ENCODE results near the gene DNAI7.

The DNAI7 gene

DNA sequence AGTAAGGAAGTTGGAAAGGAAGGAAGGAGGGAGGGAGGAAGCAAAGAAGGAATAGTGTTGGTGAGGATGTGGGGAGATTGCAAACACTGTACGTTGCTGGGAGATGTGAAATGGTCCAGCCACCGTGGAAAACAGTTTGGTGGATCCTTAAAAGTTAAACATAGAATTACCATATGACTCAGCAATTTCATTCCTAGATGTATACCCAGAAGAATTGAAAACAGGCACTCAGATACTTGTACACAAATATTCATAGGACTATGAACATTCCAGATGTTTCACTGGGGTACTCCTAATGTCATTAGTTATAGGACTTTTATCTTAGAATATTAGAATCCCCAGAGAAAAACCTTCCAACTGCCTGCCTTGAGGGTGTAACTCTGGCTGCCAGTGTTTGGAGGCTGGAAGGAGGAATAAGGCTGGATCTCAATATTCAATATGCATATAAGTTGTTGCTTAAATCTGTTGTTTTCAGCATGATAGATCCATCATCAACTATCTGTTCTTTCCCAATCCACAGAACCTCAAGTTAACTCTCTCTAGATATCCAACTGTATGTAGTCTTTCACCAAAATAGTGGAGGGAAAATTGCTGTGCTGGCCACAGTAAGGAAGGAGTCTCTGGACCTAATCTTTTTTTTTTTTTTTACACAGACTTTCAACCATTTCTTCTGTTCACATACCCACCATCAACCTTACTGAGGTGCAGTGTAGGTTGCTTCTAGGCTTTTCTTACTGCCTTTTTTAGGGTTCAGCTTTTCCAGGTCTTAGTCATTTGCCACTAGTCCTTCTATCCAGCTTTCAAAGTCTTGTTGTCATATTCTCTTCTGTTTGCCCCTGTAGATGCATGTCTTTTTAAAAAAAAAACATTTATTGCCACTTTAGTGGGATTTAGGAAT, 94.5 kb downstream of the DNAI7 start:
- no peak for DNase-seq (ENCODE audit: low spot score)

DNA sequence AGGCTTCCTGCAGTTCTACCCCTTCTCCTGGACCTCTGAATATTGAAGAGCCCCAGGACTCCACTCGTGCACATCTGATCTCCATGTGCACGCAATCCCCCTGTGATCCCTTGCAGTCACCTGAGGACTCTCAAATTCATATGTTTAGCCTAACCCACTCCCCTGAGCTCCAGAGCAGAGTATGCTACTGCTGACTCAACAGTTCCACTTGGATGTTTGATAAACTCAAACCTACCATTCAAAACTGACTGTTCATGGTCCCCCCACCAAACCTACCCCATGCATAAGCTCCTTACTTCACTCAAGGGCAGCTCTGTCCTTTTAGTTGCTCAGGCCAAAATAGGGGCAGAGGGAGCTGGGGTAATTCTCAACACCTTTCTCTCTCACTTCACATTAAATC, 96.0 kb downstream of the DNAI7 start:
- no peak for DNase-seq (ENCODE audit: low spot score)

DNA sequence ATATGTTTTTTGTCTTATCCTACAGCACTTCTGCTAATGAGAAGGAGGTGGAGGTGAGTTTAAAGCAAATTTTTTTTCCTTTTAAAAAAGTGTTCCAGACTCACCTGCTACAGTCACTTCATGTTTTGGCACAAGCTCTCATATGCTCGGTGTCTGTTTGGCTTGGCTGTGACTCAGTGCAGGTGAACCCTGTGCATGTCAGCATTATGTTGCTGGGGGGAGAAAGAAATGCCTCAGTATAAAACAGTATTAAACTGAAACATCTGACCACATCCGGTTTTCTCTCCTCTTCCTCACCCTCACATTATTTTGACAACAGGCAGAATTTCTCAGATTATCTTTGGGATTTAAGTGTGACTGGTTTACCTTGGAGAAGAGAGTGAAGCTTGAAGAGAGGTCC, 105.2 kb downstream of the DNAI7 start:
- DNase-seq (ENCODE audit: low spot score) = no peak

DNA sequence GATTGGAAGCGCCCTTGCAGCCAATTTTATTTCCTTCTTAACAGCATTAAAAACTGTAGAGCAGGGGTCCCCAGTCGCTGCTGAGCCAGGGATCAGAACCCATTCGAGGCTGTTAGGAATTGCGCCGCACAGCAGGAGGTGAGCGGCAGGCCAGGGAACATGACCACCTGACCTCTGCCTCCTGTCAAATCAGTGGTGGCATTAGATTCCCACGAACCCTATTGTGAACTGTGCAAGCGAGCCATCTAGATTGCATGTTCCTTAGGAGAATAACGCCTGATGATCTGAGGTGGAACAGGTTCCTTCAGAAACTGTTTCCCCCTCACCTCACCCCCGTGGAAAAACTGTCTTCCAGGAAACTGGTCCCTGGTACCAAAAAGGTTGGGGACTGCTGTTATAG, 107.4 kb downstream of the DNAI7 start:
- no peak for DNase-seq (ENCODE audit: low spot score)

DNA sequence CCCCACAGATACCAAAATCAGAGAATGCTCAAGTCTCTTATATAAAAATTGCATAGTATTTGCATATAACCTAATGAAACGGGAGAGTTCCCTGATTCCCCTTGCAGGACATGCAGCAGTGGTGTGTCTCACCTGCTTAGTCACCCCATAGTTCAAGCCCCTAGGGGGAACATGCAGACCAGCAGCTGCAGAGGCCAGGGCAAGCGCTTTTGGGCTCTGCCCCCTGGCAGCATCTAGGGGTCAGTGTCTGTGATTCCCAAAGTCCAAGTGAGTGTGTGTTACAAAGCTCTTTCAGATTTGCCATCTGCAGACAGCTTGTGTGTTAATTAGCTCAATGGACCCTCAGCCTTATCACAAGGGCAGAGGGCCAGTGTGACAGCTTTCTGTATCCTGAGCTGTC, 110.1 kb downstream of the DNAI7 start:
- no peak for DNase-seq (ENCODE audit: low spot score)

DNA sequence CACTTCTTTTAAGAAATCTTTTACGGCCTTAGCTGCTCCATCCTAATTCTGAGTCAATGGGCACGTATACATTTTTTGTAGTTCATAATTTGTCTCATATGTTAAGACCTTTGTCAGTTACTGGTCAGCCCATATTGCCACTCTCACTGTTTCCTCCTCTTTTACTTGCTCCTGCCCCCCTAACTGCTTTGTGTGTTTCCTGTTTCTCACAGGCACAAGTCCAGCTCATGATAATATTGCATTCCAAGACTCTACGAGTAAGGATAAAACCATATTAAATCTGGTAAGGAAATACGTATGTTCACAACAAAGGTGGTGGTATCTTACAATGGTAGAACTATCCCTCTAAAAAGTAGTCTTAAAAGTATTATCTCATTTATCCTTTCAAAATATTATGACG, 111.7 kb downstream of the DNAI7 start:
- no peak for DNase-seq (ENCODE audit: low spot score)

DNA sequence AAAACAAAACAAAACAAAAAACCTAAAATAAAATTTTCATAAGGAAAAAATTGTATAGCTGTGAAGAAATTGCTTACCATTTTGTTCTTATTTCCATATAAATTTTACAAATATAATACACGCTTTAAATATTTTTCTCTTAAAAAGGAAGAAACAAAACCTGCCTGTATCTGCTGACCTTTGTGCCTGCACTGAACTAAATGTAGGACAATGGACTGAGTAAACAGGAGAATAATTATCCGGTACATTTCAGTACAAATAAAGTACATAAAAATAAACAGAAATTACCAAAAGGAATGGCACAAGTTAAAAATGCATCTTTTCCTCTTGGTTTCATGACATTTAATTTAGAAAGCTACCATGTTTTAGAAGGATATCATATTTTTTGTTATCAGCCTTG, 112.3 kb downstream of the DNAI7 start:
- DNase-seq (ENCODE audit: low spot score) = no peak

DNA sequence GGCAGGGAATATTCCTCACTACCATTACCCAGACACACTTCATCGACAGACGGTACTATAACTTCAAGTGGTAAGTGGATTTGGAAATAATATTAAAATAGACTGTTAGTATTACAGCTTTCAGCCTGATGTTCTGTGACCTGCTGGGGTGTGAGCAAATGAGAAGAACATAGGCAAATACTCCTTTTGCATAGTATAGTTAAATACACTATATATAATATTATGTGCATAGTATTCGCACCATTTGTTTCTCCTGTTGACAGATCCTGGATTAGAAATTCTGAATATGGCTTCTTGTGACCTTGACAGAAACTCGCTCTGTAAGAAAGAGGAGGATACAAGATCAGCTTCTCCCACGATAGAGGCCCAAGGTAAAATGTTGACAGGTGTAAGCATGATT, 115.6 kb downstream of the DNAI7 start:
- no peak for DNase-seq (ENCODE audit: low spot score)

DNA sequence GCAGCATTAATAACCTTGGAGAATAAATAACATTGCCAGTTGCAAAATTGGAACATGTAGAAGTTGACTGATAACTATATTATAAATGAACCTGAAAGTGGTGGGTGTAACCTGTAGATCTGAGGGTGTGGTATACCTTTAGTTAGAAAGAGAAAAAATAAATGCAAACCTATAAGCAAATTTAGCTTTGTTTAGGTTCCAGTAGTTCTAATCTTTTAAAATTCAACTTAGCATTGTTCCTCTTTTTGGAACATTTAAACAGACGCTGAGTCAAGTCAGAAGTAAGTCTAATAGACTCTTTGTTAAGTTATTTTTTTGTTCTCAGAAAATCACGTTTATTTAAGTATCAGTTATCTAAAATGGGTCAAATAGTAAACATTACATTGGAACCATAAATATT, 120.0 kb downstream of the DNAI7 start:
- no peak for DNase-seq (ENCODE audit: low spot score)

DNA sequence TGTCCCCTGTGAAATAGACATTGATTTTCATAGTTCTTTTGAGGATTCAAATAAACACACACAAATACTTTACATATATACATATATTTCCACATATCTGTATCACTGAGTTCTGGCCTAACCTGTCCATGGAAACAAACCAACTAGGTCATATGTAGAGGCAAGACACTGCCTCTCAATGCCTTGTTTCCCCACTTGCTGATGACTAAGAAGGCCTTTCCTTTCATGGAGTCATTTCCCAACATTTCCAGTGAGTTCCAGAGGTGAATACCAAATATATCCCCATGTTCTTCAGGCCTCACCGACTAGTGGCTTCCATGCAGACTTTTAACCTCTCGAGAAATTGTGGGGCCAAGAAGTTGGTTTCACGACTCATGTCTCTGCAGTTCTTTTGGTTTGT, 120.8 kb downstream of the DNAI7 start:
- no peak for DNase-seq (ENCODE audit: low spot score)

DNA sequence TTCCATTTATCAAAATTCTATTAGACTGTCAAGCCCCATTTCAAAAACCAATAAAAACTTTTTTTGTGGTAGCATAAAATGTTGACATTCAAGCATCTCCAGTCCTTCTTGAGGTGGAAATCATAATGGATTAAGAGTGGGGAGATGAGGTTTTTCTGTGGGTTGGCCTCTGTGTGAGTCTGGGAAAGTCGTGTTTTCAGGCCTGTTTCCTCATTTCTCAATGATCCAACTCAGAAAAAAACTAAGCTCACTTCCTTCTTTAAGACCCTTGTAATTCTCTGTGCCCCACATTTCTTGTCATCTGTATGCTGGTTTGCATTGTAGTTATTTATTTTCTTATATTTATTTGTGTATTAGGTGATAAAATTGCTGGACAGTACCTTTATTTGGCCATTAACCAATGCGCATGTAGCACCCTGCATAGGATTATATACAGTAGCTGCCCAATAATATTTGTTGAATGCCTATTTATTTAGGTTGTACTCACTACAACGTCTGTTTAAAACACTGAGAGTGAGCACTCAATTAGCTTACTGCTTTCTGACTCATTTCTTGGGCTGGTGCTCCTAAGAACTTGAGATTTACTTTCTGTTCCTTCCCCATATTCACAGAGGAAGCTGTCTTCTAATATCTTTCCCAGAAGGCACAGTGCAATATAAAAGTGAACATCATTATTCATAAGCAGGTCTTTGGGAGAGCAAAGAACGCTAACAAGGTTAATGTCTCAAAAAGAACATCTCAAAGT, 121.9 kb downstream of the DNAI7 start:
- no peak for DNase-seq (ENCODE audit: low spot score)

DNA sequence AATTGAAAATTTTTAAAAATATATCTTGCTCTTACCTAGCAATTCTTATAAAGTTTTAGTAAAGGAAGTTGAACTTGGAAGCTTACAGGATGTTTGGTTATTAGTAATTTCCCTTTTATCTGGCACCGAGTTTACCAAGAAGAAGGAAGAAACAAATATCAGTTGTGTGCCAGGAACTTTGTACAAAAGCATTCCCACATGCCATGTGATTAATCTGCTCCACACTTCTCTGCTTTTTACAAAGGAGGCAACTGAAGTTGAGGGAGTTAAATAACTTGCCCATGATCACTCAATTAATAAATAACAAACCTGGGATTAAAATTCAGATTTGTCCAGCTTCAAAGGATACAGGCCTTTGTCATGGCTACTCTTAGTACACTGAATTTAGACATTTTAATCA, 123.6 kb downstream of the DNAI7 start:
- DNase-seq (ENCODE audit: low spot score) = peak; percentile 44

DNA sequence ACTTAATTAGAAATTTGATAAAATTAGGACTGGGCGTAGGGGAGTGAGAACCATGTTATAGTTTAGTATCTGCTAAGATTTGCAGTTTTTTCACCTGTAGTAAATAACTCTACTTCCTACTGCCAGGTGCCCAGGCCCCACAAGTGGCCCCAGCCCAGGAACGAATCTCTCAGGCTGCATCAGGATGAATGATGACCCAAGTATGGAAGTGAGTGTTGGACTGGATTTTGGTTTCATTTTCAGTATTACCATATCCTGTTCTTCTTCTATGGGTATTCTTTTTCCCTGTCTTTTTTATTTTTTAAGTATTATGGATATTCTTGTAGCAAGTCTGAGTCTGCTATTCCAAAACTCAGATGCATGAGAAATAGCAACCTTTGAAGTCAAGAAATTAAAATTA, 125.7 kb downstream of the DNAI7 start:
- no peak for DNase-seq (ENCODE audit: low spot score)

DNA sequence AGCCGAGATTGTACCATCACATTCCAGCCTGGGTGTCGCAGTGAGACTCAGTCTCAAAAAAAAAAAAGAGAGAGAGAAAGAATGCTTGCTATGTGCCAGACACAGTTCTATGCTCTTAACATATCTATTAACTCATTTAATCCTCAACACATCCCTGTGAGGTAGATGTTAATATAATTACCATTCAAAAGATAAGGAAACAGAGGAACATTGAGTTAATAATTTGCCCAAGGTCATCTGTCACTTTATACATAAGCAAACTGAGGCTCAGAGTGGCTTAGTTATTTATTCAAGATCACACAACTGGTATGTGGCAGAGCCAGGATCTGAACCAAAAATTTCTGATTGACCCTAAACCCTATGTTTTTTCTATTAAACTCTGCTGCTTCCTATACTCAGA, 129.9 kb downstream of the DNAI7 start:
- DNase-seq (ENCODE audit: low spot score) = no peak

DNA sequence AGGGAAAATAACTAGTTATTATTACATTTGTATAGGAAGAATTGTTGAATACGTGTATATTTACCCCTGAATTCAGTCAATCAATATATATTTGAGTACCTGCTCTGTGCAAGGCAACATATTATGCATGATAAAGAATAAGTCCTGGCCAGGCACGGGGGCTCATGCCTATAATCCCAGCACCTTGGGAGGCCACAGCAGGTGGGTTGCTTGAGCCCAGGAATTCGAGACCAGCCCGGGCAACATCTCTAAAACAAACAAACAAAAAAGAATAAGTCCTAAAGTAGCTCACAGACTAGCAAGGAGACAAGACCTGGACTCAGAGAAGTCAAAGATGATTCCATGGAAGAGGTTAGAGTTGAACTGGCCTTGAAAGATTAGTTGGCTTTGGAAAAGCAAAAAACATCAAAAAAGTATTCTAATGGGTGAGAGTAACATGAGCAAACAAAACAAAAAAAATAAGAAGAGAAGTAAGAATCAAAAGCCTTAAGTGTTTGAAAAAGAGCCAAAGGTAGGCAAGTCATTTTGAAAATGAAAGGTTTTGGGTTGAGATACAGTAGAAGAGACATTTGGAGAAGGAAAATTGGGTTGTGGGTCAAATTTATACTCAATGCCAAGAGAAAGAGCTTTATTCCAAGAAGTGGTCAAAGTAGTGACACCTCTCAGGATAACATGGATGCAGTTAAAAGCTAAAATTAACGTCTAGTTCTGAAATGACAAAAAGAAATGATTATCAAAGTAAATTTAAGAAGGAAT, 130.9 kb downstream of the DNAI7 start:
- no peak for DNase-seq (ENCODE audit: low spot score)

DNA sequence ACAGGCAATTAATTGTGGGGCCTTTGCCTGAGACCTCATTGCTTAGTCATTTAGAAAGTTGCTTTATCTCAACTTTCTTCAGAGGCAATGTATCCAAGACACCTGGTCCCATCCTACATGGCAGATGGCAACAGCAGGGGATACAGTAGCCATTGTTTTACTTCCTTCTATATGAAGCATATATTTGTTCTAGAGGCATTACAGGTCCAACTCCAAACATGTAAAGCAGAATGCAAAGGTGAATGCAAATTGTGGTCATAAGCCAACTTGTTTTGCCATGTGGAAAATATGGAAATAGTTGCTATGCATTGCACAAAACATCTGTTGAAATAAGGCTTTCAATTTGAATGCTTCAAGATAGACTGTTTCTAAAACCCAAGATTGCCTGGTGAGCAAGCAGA, 136.3 kb downstream of the DNAI7 start:
- DNase-seq (ENCODE audit: low spot score) = no peak

Data from Ammon's horn (tissue), 1 donor.